H9 (cell line): Measurements from ENCODE around the gene TMEM107. TPM values are rescaled to one million over a fixed set of nuclear protein-coding genes. Genes with fewer than 3 reads are reported as not detected.

Source experiments
- DNase-seq: peaks from one replicate; pipeline ENCODE4 v3.0.0-alpha.2; 2017
- H2AFZ ChIP-seq: one replicate; pipeline ENCODE4 v1.6.1; 2013; ENCODE audit warnings: mild to moderate bottlenecking, low read length, control low read depth, moderate library complexity
- H2AK5ac ChIP-seq: 2 replicates; pipeline ENCODE4 v1.6.1; 2013; ENCODE audit warnings: low read length, control low read depth, mixed read lengths; ENCODE audit not compliant: insufficient read length
- H2BK120ac ChIP-seq: one replicate; pipeline ENCODE4 v1.6.1; 2013; ENCODE audit warnings: low read depth, mild to moderate bottlenecking, low read length, control low read depth, inconsistent platforms; ENCODE audit not compliant: poor library complexity, severe bottlenecking
- H2BK12ac ChIP-seq: 2 replicates; pipeline ENCODE4 v1.6.1; 2013; ENCODE audit warnings: low read length, control low read depth, mixed read lengths, low read depth; ENCODE audit not compliant: insufficient read length
- H2BK15ac ChIP-seq: 2 replicates; pipeline ENCODE4 v1.6.1; 2013; ENCODE audit warnings: low read depth, low read length, control low read depth
- H2BK20ac ChIP-seq: one replicate; pipeline ENCODE4 v1.6.1; 2013; ENCODE audit warnings: low read depth, mild to moderate bottlenecking, low read length, control low read depth, inconsistent platforms; ENCODE audit not compliant: poor library complexity, severe bottlenecking
- H2BK5ac ChIP-seq: 2 replicates; pipeline ENCODE4 v1.6.1; 2013; ENCODE audit warnings: low read length, control low read depth, mixed read lengths; ENCODE audit not compliant: insufficient read length
- H3K14ac ChIP-seq: 2 replicates; pipeline ENCODE4 v1.6.1; 2013; ENCODE audit warnings: low read length, control low read depth; ENCODE audit not compliant: insufficient read depth
- H3K18ac ChIP-seq: 2 replicates; pipeline ENCODE4 v1.6.1; 2013; ENCODE audit warnings: low read depth, mild to moderate bottlenecking, mixed read lengths, low read length, control low read depth; ENCODE audit not compliant: insufficient read length
- H3K23ac ChIP-seq: 2 replicates; pipeline ENCODE4 v1.6.1; 2013; ENCODE audit warnings: low read length, control low read depth, mixed read lengths, low read depth; ENCODE audit not compliant: insufficient read length
- H3K23me2 ChIP-seq: 2 replicates; pipeline ENCODE4 v1.6.1; 2013; ENCODE audit warnings: low read depth, mild to moderate bottlenecking, mixed read lengths, low read length, control low read depth; ENCODE audit not compliant: insufficient read length, poor library complexity, severe bottlenecking
- H3K27ac ChIP-seq: 2 replicates; pipeline ENCODE4 v1.5.1; 2013; ENCODE audit warnings: low read length, control low read depth, mixed read lengths, low read depth; ENCODE audit not compliant: insufficient read length
- H3K27me3 ChIP-seq: 2 replicates; pipeline ENCODE4 v1.6.1; 2013; ENCODE audit warnings: low read length, control low read depth, inconsistent platforms; ENCODE audit not compliant: insufficient read depth
- H3K4ac ChIP-seq: 2 replicates; pipeline ENCODE4 v1.6.1; 2013; ENCODE audit warnings: low read depth, mild to moderate bottlenecking, control low read depth, inconsistent platforms, low read length, moderate library complexity
- H3K4me1 ChIP-seq: 2 replicates; pipeline ENCODE4 v1.6.1; 2013; ENCODE audit warnings: low read length, control low read depth, inconsistent platforms; ENCODE audit not compliant: insufficient read depth
- H3K4me2 ChIP-seq: 2 replicates; pipeline ENCODE4 v1.6.1; 2013; ENCODE audit warnings: low read length, control low read depth, mixed read lengths; ENCODE audit not compliant: insufficient read length, insufficient read depth
- H3K56ac ChIP-seq: 2 replicates; pipeline ENCODE4 v1.6.1; 2013; ENCODE audit warnings: low read depth, mild to moderate bottlenecking, mixed read lengths, low read length, control low read depth; ENCODE audit not compliant: insufficient read length
- H3K79me1 ChIP-seq: 2 replicates; pipeline ENCODE4 v1.6.1; 2013; ENCODE audit warnings: low read depth, mild to moderate bottlenecking, moderate library complexity, low read length, control low read depth, inconsistent platforms; ENCODE audit not compliant: insufficient read depth, poor library complexity, severe bottlenecking
- H3K79me2 ChIP-seq: 2 replicates; pipeline ENCODE4 v1.6.1; 2013; ENCODE audit warnings: low read length, control low read depth, inconsistent platforms; ENCODE audit not compliant: insufficient read depth
- H3K9ac ChIP-seq: 2 replicates; pipeline ENCODE4 v1.6.1; 2013; ENCODE audit warnings: low read length, control low read depth, mixed read lengths; ENCODE audit not compliant: insufficient read length; ENCODE audit errors: extremely low read depth
- H3K9me3 ChIP-seq: one replicate; pipeline ENCODE4 v1.6.1; 2013; ENCODE audit warnings: low read depth, low read length, inconsistent platforms; ENCODE audit not compliant: control insufficient read depth
- H3T11ph ChIP-seq: one replicate; pipeline ENCODE4 v1.6.1; 2013; ENCODE audit warnings: mild to moderate bottlenecking, low read length, control low read depth, inconsistent platforms
- H4K20me1 ChIP-seq: one replicate; pipeline ENCODE4 v1.6.1; 2013; ENCODE audit not compliant: control insufficient read depth, insufficient read length, insufficient read depth
- H4K5ac ChIP-seq: 2 replicates; pipeline ENCODE4 v1.6.1; 2013; ENCODE audit warnings: low read depth, mild to moderate bottlenecking, mixed read lengths, low read length, control low read depth; ENCODE audit not compliant: insufficient read length
- H4K8ac ChIP-seq: replicated peaks from 2 replicates; pipeline ENCODE4 v1.6.1; 2013; ENCODE audit warnings: low read length, control low read depth, mixed read lengths, low read depth; ENCODE audit not compliant: insufficient read length
- H4K91ac ChIP-seq: 2 replicates; pipeline ENCODE4 v1.6.1; 2013; ENCODE audit warnings: low read depth, mild to moderate bottlenecking, moderate library complexity, mixed read lengths, low read length, control low read depth; ENCODE audit not compliant: insufficient read length
- H3K27ac Mint-ChIP-seq, 3 experiments: 2 replicates in 2 of 3; 3 replicates in 1 of 3; pipeline ENCODE4 v1.8.0; 2020 to 2021; ENCODE audit warnings: mixed read lengths in 3 of 3, mild to moderate bottlenecking in 1 of 3, moderate library complexity in 1 of 3
- H3K27me3 Mint-ChIP-seq: 2 replicates; pipeline ENCODE4 v1.8.0; 2021; ENCODE audit warnings: low read depth, mild to moderate bottlenecking, moderate library complexity, mixed read lengths
- H3K36me3 Mint-ChIP-seq, 3 experiments: 2 replicates in 2 of 3; 3 replicates in 1 of 3; pipeline ENCODE4 v1.8.0; 2020 to 2021; ENCODE audit warnings: low read depth in 3 of 3, mixed read lengths in 3 of 3; ENCODE audit not compliant: insufficient read depth in 1 of 3
- H3K4me1 Mint-ChIP-seq, 2 experiments: 2 replicates each; pipeline ENCODE4 v1.8.0; 2020; ENCODE audit warnings: mixed read lengths in 2 of 2
- H3K4me3 Mint-ChIP-seq, 2 experiments: 2 replicates in 1 of 2; 3 replicates in 1 of 2; pipeline ENCODE4 v1.8.0; 2020 to 2021; ENCODE audit warnings: mild to moderate bottlenecking in 2 of 2, mixed read lengths in 2 of 2, moderate library complexity in 1 of 2
- H3K9me3 Mint-ChIP-seq, 2 experiments: 2 replicates in 1 of 2; 3 replicates in 1 of 2; pipeline ENCODE4 v1.8.0; 2020; ENCODE audit warnings: mild to moderate bottlenecking in 2 of 2, mixed read lengths in 2 of 2, moderate library complexity in 1 of 2
- WGBS: extraction: QIAGEN DNeasy Blood & Tissue Kit; methylation state at CpG from one replicate; pipeline ENCODE4 v1.1.7; 2013; ENCODE audit warnings: missing lambda C conversion rate, low lambda C conversion rate, mixed read lengths; ENCODE audit not compliant: insufficient read length; ENCODE audit errors: extremely low coverage; 5-methylcytosine and 5-hydroxymethylcytosine counted together
- total RNA-seq: library from RNA; stranded (reverse); gene quantifications from 2 replicates; pipeline ENCODE4 v1.2.1, GENCODE V29; 2021
- TF ChIP-seq, protein P1 (sequence below): fragments of 200-600 bp; sonication (generic); conservative IDR thresholded peaks from 3 replicates; pipeline ENCODE4 v1.8.0; 2021; ENCODE audit warnings: antibody characterized with exemption, mild to moderate bottlenecking

TMEM107 gene
- total RNA-seq, 1 experiment from 2014 or later, result 12.7 TPM

DNA sequence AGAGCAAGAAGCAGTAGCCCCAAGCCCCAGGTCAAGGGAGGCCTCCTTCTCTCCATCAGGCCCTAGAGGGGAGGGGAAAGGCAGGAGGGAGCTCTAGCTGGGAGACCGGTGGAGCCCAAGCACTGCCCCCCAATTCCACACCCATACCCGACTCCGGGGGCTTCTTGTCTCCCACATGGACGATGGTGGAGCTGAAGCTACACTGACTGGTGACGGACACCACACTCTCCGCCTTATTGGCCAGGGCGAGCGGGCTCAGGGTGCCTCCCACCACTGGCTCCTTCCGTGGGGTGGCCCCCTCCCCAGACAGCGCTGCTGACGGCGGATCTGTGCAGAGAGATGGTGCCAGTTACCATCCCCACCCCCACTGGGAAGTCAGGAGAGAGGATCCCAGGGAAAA is 30.4 kb downstream of the TMEM107 start:
- Histone ChIP-seq H3K9ac (no peak overlapping the region), H3K79me2 (no peaks in the 10 kb centered on the region), H3K56ac (no peak overlapping the region), H3T11ph (no peak overlapping the region), H3K23me2 (no peaks in the 10 kb centered on the region), H3K27me3 (no peaks in the 10 kb centered on the region), H4K20me1 (no peaks in the 10 kb centered on the region), H3K79me1 (peaks cover 2% of the 10 kb centered on the region), H2BK120ac (no peak overlapping the region), H3K23ac (no peak overlapping the region), H2BK5ac (no peak overlapping the region), H3K18ac (no peak overlapping the region), H2BK20ac (no peak overlapping the region), H3K4me1 (no peaks in the 10 kb centered on the region), H2BK12ac (no peak overlapping the region), H4K8ac (no peak overlapping the region), H3K9me3 (no peaks in the 10 kb centered on the region), H3K4ac (no peak overlapping the region), H3K4me2 (no peak overlapping the region), H4K5ac (no peak overlapping the region), H4K91ac (no peak overlapping the region), H3K27ac (no peak overlapping the region), H2AK5ac (no peak overlapping the region), H3K14ac (no peak overlapping the region), H2BK15ac (no peak overlapping the region), H2AFZ (no peak overlapping the region)
- H3K27ac Mint-ChIP-seq, result no peak overlapping the region
- no peak for DNase-seq
- no peak overlapping the region for H3K4me3 Mint-ChIP-seq
- H3K4me1 Mint-ChIP-seq, result 0 out of 4 replicates have a peak, but pooled peaks cover 0 to 3% of the 10 kb centered on the region in 2 experiments
- H3K36me3 Mint-ChIP-seq, result peaks cover 40 to 76% (median 64%) of the 10 kb centered on the region in 3 experiments
- TF ChIP-seq, protein P1, sequence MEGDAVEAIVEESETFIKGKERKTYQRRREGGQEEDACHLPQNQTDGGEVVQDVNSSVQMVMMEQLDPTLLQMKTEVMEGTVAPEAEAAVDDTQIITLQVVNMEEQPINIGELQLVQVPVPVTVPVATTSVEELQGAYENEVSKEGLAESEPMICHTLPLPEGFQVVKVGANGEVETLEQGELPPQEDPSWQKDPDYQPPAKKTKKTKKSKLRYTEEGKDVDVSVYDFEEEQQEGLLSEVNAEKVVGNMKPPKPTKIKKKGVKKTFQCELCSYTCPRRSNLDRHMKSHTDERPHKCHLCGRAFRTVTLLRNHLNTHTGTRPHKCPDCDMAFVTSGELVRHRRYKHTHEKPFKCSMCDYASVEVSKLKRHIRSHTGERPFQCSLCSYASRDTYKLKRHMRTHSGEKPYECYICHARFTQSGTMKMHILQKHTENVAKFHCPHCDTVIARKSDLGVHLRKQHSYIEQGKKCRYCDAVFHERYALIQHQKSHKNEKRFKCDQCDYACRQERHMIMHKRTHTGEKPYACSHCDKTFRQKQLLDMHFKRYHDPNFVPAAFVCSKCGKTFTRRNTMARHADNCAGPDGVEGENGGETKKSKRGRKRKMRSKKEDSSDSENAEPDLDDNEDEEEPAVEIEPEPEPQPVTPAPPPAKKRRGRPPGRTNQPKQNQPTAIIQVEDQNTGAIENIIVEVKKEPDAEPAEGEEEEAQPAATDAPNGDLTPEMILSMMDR, result no peak
- no peaks in the 10 kb centered on the region for H3K9me3 Mint-ChIP-seq
- H3K27me3 Mint-ChIP-seq, result no peaks in the 10 kb centered on the region; the same call in 1 of the 2 replicates
- WGBS, result no CpG with 5 or more reads among the region's 12 CpGs
